HG02973 (cell line): ENCODE measurements around the gene SEC31A.
"Not testable (repeated sequence)": the region's sequence is repeated elsewhere in the genome, so short reads cannot be mapped to it uniquely, and the experiment has no call there.

Experiments used
- ATAC-seq: cut with Tn5 transposase; IDR thresholded peaks from one replicate; pipeline ENCODE4 v1.9.1; 2021; ENCODE audit warnings: moderate library complexity; ENCODE audit not compliant: unreplicated experiment

SEC31A gene, protein sequence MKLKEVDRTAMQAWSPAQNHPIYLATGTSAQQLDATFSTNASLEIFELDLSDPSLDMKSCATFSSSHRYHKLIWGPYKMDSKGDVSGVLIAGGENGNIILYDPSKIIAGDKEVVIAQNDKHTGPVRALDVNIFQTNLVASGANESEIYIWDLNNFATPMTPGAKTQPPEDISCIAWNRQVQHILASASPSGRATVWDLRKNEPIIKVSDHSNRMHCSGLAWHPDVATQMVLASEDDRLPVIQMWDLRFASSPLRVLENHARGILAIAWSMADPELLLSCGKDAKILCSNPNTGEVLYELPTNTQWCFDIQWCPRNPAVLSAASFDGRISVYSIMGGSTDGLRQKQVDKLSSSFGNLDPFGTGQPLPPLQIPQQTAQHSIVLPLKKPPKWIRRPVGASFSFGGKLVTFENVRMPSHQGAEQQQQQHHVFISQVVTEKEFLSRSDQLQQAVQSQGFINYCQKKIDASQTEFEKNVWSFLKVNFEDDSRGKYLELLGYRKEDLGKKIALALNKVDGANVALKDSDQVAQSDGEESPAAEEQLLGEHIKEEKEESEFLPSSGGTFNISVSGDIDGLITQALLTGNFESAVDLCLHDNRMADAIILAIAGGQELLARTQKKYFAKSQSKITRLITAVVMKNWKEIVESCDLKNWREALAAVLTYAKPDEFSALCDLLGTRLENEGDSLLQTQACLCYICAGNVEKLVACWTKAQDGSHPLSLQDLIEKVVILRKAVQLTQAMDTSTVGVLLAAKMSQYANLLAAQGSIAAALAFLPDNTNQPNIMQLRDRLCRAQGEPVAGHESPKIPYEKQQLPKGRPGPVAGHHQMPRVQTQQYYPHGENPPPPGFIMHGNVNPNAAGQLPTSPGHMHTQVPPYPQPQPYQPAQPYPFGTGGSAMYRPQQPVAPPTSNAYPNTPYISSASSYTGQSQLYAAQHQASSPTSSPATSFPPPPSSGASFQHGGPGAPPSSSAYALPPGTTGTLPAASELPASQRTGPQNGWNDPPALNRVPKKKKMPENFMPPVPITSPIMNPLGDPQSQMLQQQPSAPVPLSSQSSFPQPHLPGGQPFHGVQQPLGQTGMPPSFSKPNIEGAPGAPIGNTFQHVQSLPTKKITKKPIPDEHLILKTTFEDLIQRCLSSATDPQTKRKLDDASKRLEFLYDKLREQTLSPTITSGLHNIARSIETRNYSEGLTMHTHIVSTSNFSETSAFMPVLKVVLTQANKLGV

GRCh38 chr4:82890901-82891706 lies at the start of gene SEC31A:
Gene SEC31A (minus strand): TSS chr4:82891153. CDS start chr4:82881936, 9,217 bp downstream.
- ATAC-seq = peak; percentile 88

- no peak for ATAC-seq
Measured at GRCh38 chr4:82939414-82939813, 48.5 kb upstream of the SEC31A start.

GRCh38 chr4:82934441-82934840 lies 43.5 kb upstream of the SEC31A start:
- ATAC-seq = no peak

GRCh38 chr4:82930848-82931755 lies 40.1 kb upstream of the SEC31A start:
- no peak for ATAC-seq

DNA sequence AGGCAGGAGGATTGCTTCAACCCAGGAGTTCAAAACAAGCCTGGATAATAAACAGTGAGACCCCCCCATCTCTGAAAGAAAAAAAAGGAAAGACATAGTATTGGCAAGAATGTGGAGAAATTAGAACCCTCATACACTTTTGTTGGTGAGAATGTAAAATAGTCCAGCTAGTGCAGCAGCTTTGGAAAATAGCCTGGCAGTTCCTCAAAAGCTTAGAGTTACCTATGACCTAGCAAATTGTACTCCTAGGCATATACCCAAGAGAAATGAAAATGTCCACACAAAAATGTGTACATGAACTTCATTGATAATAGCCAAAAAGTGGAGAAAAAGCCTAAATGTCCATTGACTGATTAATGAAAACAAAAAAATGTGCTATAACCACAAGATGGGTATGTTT lies 30.8 kb upstream of the SEC31A start:
- ATAC-seq = no peak

DNA sequence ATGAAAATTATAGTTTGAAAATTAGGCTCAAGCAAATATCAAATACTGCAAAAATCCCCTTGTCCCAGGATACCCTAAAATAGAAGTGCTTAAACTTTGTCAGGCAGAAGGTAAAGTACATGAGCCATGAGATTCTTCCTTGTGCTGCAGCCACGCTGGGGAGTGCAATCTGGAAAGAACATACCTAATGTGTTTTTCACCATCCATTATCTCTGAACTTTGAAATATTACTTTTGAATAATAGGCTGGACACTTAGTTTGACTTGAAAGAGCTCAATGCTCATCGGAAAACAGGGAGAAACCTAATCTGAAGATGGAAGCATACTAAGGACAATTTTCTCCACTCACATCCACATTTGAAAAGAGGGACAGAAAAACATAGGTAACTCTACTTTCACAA lies 28.4 kb upstream of the SEC31A start:
- no peak for ATAC-seq

DNA sequence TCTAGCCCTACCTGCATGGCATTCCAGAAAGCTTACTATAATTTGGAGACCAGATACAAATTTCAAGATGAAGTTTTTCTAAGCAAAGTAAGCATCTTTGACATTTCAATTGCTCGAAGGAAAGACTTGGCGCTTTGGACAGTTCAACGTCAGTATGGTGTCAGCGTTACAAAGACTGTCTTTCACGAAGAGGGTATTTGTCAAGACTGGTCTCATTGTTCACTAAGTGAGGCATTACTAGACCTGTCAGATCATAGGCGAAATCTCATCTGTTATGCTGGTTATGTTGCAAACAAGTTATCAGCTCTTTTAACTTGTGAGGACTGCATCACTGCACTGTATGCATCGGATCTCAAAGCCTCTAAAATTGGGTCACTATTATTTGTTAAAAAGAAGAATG lies 27.1 kb upstream of the SEC31A start:
- ATAC-seq = no peak

DNA sequence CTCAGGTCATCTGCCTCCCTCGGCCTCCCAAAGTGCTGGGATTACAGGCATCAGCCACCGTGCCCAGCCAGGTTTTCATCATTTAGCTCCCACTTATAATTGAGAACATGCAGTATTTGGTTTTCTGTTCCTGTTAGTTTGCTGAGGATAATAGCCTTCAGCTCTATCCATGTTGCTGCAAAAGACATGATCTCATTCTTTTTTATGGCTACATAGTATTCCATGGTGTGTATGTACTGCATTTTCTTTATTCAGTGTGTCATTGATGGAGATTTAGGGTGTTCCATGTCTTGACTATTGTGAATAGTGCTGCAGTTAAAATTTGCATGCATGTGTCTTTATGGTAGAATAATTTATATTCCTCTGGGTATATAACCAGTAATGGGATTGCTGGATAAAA lies 23.0 kb upstream of the SEC31A start:
- not testable (repeated sequence) for ATAC-seq

- no peak for ATAC-seq
Measured at GRCh38 chr4:82913305-82913704, 22.4 kb upstream of the SEC31A start.

DNA sequence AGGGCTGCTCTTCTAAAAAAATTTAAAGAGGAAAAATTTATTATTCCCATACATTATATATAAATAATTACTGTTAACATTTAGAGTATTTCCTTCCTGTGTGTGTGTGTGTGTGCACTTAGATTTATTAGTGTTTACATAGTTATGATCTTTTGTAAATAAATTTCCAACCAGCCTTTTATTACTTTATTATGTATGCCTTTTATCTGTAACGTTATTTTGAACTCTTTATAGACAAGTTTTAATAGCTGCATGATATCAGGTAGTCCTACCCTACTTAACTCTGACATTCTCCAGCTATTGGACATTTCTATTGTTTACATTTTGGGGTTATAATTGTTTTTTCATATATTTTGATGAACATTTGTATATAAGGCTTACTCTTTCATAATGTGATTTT lies 18.4 kb upstream of the SEC31A start:
- ATAC-seq = no peak

- peak; percentile 41 for ATAC-seq
Measured at GRCh38 chr4:82906469-82906868, 15.5 kb upstream of the SEC31A start.

GRCh38 chr4:82905205-82905604 lies 14.3 kb upstream of the SEC31A start:
- peak; percentile 53 for ATAC-seq

DNA sequence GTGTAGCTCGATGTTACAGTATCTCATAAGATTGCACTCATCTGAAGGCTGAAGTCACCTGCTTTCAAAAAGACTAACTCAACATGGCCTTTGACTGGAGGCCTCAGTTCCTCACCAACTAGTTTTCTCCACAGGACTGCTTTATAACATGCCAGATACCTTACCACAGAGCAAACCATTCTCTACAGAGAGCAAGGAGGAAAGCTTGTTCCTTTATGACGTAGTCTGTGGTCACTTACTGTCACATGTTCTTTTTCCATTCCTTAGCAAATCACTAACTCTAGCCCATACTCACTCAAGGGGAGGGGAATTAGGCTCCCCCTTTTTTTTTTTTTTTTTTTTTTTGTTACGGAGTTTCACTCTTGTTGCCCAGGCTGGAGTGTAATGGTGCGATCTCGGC lies 12.8 kb upstream of the SEC31A start:
- ATAC-seq = no peak

GRCh38 chr4:82901183-82901718 lies 10.3 kb upstream of the SEC31A start:
- ATAC-seq = no peak

DNA sequence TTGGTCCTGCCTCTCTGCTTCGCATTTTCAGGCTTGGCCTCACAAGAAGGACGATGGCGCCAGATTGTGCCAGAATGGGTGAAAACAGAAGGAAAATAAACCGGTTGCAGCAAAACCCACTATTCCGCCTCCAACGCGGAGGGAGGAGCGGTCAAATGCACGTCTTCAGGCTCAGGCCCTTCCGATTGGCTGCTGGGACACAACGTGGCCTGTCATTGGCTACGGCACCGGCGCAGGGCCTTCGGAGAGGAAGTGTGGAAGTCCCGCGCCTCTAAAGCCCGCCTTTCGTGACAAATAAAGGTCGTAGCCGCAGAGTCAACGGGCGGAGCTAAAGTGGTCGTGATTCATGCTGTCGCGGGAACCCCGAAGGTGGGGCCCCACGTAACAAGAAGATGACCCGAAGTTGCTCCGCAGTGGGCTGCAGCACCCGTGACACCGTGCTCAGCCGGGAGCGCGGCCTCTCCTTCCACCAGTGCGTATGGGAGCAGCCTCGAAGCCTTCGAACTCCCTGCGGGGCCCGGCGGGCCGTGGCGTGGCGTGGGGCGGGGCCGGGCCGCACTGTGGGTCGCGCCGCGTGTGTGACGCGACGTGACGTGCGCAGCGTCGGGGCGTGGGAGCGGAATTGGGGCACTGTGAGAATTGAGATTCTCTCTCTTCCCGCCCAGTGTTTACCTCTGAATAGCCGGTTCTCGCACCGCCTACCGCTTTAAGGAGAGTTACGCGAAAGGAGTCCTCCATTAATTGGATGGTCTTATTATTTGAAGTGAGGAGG lies 9.6 kb upstream of the SEC31A start, which contains the start of gene THAP9:
TSS of gene THAP9 (plus strand) at position 325 of the 772 bp plus-strand sequence. CDS start at position 393, 68 bp downstream.
- ATAC-seq = peak; percentile 79

DNA sequence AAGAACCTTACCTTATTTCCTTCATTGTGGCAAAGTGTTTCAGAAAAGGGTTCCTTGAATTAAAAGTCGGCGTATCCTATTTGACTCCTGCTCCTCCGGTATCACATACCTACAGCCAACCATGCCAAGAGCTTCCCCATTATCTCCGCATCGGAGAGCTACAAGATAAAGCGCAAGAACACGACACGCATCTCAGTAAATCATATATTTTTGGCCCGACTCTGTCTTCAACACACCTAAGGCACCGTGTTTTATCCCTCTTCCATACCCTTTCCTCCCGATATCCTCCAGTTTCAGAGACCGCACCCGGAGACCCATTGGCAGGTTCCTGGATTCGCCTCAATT lies 9.1 kb upstream of the SEC31A start:
- peak; percentile 1 for ATAC-seq

- ATAC-seq = no peak
Measured at GRCh38 chr4:82899374-82900065, 8.6 kb upstream of the SEC31A start.
